Stimulated activated CD8-positive, alpha-beta memory T cell treated with anti-CD3 and anti-CD28 coated beads, Interleukin-2, amount 100 ng/mL, for 48 hours (primary cell): ENCODE data around the gene ZDHHC11B.
"Not testable (repeated sequence)": the region's sequence is repeated elsewhere in the genome, so short reads cannot be mapped to it uniquely, and the experiment has no call there.

Experiments used
- DNase-seq, 2 donors: peaks; one replicate each; pipeline ENCODE4 v3.0.0-alpha.2; 2020; ENCODE audit warnings: low read depth in 2 of 2

Gene ZDHHC11B

GRCh38 chr5:784428-785177 is at the start of gene ZDHHC11B:
ZDHHC11B (minus strand) TSS chr5:784729; CDS start chr5:766919, 17,810 bp downstream.
- DNase-seq: peak; percentile 87 to 91

- DNase-seq: not testable (repeated sequence)
These were observed 49.5 kb upstream of the ZDHHC11B start for GRCh38 chr5:834013-834412.

GRCh38 chr5:828194-828593 is 43.7 kb upstream of the ZDHHC11B start:
- DNase-seq: not testable (repeated sequence)

GRCh38 chr5:825544-825943 is 41.0 kb upstream of the ZDHHC11B start:
- not testable (repeated sequence) for DNase-seq

- DNase-seq: no peak
These were observed 37.0 kb upstream of the ZDHHC11B start for GRCh38 chr5:821504-821903.

GRCh38 chr5:820245-820644 is 35.7 kb upstream of the ZDHHC11B start:
- DNase-seq: no peak

GRCh38 chr5:819078-819477 is 34.5 kb upstream of the ZDHHC11B start:
- no peak for DNase-seq

GRCh38 chr5:816176-816575 is 31.6 kb upstream of the ZDHHC11B start:
- DNase-seq: no peak

- DNase-seq: no peak
These were observed 30.9 kb upstream of the ZDHHC11B start for GRCh38 chr5:815449-815848.

- DNase-seq: not testable (repeated sequence)
These were observed 29.0 kb upstream of the ZDHHC11B start for GRCh38 chr5:813575-813974.

- DNase-seq: not testable (repeated sequence)
These were observed 26.9 kb upstream of the ZDHHC11B start for GRCh38 chr5:811384-811783.

- DNase-seq: not testable (repeated sequence)
These were observed 23.4 kb upstream of the ZDHHC11B start for GRCh38 chr5:807719-808514.

GRCh38 chr5:801472-801871 is 16.9 kb upstream of the ZDHHC11B start:
- no peak for DNase-seq

- not testable (repeated sequence) for DNase-seq
These were observed 16.5 kb upstream of the ZDHHC11B start for GRCh38 chr5:801055-801454.

- DNase-seq: not testable (repeated sequence)
These were observed 14.1 kb upstream of the ZDHHC11B start for GRCh38 chr5:798505-799138.

GRCh38 chr5:797986-798385 is 13.5 kb upstream of the ZDHHC11B start:
- not testable (repeated sequence) for DNase-seq

- DNase-seq: not testable (repeated sequence)
These were observed 11.3 kb upstream of the ZDHHC11B start for GRCh38 chr5:795873-796272.

- DNase-seq: not testable (repeated sequence)
These were observed 10.4 kb upstream of the ZDHHC11B start for GRCh38 chr5:794948-795347.

GRCh38 chr5:788703-789102 is 4.2 kb upstream of the ZDHHC11B start:
- DNase-seq: not testable (repeated sequence)

GRCh38 chr5:787857-788233 is 3.3 kb upstream of the ZDHHC11B start:
- not testable (repeated sequence) for DNase-seq

- not testable (repeated sequence) for DNase-seq
These were observed 2.8 kb upstream of the ZDHHC11B start for GRCh38 chr5:787224-787856.

- not testable (repeated sequence) for DNase-seq
These were observed 714 bp upstream of the ZDHHC11B start for GRCh38 chr5:785181-785705.
